Activated CD4-positive, alpha-beta memory T cell treated with anti-CD3 and anti-CD28 coated beads for 36 hours (primary cell): ENCODE data around the gene IFNA17. TPM values are rescaled to one million over a fixed set of nuclear protein-coding genes. Genes with fewer than 3 reads are reported as not detected.
A peak's percentile ranks its signal among the peaks of the same experiment; 100 is the strongest.

Source experiments
- CTCF ChIA-PET: fragments of 350-600 bp; sonication (Branson Sonifier 250); formaldehyde crosslinking; loops from one replicate; lab custom pipeline; 2021; ENCODE audit warnings: antibody characterized with exemption, inconsistent platforms; lab: Charles Lee
- POLR2A ChIA-PET: fragments of 350-600 bp; sonication (Branson Sonifier 250); formaldehyde crosslinking; loops from one replicate; lab custom pipeline; 2021; ENCODE audit warnings: antibody characterized with exemption; lab: Charles Lee
- DNase-seq: peaks from one replicate; pipeline ENCODE4 v3.0.0-alpha.2; 2020
- H3K27ac Mint-ChIP-seq: one replicate; pipeline ENCODE4 v1.8.0; 2021; ENCODE audit warnings: mixed read lengths
- H3K27me3 Mint-ChIP-seq: one replicate; pipeline ENCODE4 v1.8.0; 2021; ENCODE audit warnings: mixed read lengths
- H3K36me3 Mint-ChIP-seq: one replicate; pipeline ENCODE4 v1.8.0; 2021; ENCODE audit warnings: mixed read lengths
- H3K4me1 Mint-ChIP-seq: one replicate; pipeline ENCODE4 v1.8.0; 2021; ENCODE audit warnings: low read depth, mixed read lengths
- H3K4me3 Mint-ChIP-seq: one replicate; pipeline ENCODE4 v1.8.0; 2021; ENCODE audit warnings: mild to moderate bottlenecking, mixed read lengths
- H3K9me3 Mint-ChIP-seq: one replicate; pipeline ENCODE4 v1.8.0; 2021; ENCODE audit warnings: mixed read lengths
- intact Hi-C: fragments of 100-400 bp; cut with micrococcal nuclease; formaldehyde crosslinking; loops from one replicate; pipeline ENCODE4 v1.15.1; 2023
- total RNA-seq, 2 experiments: library from RNA; stranded (reverse); gene quantifications; one replicate each; pipeline ENCODE4 v1.2.3, GENCODE V29; 2021

The IFNA17 gene
- not detected for total RNA-seq

DNA sequence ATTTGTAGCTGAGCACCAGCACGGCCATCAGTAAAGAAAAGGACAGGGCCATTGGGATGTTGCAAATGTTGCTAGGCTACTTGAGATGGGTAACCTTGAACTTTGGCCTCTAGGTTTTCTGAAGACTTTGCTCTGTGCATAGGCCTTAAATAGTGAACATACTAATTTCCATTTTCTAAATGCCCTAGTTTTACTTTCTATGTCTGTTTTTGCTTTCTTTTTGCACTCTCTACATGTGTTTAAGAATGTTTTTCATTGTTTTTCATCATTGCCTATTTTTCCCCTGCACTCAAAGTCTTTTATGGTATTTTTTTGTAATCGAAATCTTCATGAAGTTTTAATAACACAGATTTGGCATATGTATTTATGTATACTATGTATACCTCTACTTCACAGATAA, at the start of gene IFNA17:
IFNA17 (minus strand) TSS at position 101 of the 400 bp plus-strand sequence; CDS start at position 52, 49 bp downstream.
- intact Hi-C loops, result no loop called here
- Mint-ChIP-seq H3K27ac (no peak within 1 kb of the TSS), H3K4me3 (no peak within 1 kb of the TSS), H3K9me3 (no peaks in the 10 kb centered on the region), H3K36me3 (no peaks in the 10 kb centered on the region), H3K4me1 (no peaks in the 10 kb centered on the region), H3K27me3 (peaks cover 2% of the 10 kb centered on the region)
- no peak for DNase-seq
- ChIA-PET CTCF (no interaction called here), POLR2A (no interaction called here)

DNA sequence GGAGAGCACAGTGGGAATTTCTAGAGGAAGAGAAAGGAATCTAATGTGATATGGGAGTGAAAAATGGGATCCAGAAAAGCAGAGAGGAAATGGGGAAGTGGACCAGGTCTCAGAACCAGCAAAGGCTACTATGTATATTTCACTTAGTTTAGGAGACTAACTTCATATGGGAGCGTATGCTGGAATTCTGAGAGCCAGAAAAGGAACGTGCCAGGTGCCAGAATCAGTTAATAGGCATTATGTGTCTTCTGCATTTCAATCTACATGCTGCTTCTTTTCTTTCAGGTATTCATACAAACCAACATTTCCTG, 40.3 kb upstream of the IFNA17 start:
- no peak overlapping the region for H3K4me3 Mint-ChIP-seq
- DNase-seq, result no peak
- peaks cover 3% of the 10 kb centered on the region for H3K9me3 Mint-ChIP-seq
- peaks cover 12% of the 10 kb centered on the region for H3K27me3 Mint-ChIP-seq
- ChIA-PET CTCF (no interaction called here), POLR2A (no interaction called here)
- H3K27ac Mint-ChIP-seq, result no peak overlapping the region
- intact Hi-C loops, result no loop called here
- H3K36me3 Mint-ChIP-seq, result no peaks in the 10 kb centered on the region
- no peaks in the 10 kb centered on the region for H3K4me1 Mint-ChIP-seq

DNA sequence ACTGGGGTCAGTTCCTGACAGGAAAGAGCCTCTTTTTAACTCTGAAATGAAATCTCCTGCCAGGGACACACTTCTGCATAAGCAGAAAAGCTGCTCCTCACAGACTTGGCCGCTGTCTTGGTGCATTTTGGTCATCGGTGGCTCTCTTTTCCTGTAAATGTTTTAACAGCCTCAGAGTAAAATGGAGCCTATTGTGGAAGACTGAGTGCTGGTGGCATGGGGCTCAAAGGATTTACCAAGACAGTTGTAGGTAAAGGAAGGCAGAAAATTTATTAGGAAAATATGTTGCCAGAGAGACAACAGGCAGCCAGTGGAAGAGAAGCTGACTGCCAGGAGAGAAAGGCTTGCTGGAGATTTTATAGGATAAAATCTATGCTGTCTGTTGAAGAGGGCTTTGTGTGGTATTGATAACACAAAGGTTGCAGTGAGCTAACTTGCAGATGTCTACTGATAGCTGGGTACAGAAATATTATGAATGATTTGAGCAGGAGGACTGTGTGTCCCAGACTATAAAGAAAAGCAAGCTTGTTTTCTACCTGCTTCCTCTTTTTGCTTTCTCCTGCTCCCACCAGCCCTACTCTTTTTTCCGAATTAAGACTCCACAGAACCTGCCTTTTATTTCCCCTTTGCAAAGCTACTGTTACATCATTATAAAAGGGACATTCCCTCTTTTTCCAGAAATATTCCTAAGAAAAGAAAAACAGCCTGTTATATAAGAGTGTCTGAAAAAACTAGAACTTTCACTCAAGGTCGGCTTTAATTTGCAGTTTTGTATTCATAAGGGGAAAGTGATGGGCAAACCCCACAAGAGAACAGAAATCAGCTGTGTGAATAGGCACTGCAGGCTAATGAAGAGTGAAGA, 39.7 kb upstream of the IFNA17 start:
- CTCF ChIA-PET, result interaction anchor here (0.9 kb wide), 1 partner anchor 15 kb away, joined by 3 read pairs; no protein-coding TSS in a partner anchor
- Mint-ChIP-seq H3K9me3 (peaks cover 3% of the 10 kb centered on the region), H3K27me3 (peaks cover 12% of the 10 kb centered on the region), H3K36me3 (no peaks in the 10 kb centered on the region), H3K4me1 (no peaks in the 10 kb centered on the region), H3K27ac (no peak overlapping the region), H3K4me3 (no peak overlapping the region)
- intact Hi-C loops, result no loop called here
- POLR2A ChIA-PET, result no interaction called here
- no peak for DNase-seq

DNA sequence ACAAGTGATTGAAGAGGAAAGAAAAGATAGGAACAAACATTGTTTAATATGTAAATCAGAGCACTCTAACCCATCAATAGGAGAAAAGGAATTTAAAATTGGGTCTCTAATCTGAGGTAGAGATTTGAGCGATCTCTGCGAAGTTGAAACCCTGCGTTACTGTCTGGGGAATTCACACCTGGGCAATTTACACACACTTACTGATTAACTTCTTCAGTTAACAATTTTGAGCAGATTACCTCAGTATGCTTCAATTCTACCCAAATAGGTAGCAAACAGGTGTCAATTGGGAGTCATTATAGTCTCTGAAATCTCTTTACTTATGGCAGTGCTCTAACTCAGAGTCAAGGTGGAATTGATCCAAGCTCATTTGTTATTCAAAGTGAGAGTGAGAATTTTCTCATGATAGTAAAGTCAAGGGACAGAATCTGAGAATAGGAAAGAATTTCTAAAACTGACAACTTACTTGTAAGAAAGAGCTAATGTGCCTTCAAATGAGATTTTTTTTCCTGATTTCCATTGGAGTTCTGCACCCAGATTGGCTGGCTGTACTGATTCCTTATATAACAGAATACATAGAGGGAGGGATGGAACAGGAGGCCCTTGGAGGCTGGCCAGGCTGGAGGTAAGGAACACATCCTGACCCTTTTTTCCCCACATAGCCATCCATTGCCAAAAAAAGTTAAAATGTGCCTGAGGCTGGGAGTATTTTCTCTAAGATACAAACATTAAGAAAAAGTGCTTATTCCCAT, 38.9 kb upstream of the IFNA17 start:
- peaks cover 10% of the 10 kb centered on the region for H3K27me3 Mint-ChIP-seq
- H3K9me3 Mint-ChIP-seq, result peaks cover 3% of the 10 kb centered on the region
- intact Hi-C loops, result no loop called here
- no peak overlapping the region for H3K27ac Mint-ChIP-seq
- POLR2A ChIA-PET, result no interaction called here
- H3K4me3 Mint-ChIP-seq, result no peak overlapping the region
- H3K36me3 Mint-ChIP-seq, result no peaks in the 10 kb centered on the region
- no peaks in the 10 kb centered on the region for H3K4me1 Mint-ChIP-seq
- no peak for DNase-seq
- CTCF ChIA-PET, result interaction anchor here (0.9 kb wide), 1 partner anchor 14 kb away, joined by 3 read pairs; no protein-coding TSS in a partner anchor

DNA sequence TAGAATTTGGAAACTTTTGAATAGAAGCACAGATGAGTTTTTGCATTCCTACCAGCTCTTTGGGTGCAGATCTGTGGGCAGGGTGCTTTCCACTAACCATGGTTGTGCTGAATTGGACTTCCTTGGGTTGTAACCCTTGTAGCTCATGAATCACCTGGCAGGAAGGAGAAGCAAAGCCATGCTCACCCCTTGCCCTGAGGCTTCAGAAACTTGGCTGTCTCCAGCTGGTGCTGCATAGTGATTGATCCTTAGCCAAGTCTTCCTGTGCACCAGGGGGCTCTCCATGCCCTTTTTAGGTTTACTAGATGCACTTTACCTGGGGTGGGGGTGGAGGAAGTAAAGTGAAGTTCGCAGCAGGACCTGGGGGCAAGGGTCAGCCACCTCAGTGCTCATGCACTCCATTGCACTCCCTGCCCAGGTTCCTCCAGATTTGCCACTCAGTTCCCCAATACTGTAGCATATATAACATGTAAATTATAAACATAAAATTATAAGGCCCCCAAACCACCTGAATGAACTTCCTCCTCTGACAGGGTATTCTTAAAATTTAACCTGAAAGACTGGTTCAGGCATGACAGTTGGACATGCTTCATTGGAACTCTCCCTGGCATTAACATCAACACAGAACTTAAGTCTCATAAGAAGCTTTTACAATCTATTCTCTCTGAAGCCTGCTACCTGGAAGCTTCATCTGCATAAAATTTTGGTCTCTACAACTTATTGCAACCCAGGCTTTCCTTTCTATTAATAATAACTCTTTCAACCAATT, 37.6 kb upstream of the IFNA17 start:
- Mint-ChIP-seq H3K4me3 (no peak overlapping the region), H3K27ac (no peak overlapping the region)

DNA sequence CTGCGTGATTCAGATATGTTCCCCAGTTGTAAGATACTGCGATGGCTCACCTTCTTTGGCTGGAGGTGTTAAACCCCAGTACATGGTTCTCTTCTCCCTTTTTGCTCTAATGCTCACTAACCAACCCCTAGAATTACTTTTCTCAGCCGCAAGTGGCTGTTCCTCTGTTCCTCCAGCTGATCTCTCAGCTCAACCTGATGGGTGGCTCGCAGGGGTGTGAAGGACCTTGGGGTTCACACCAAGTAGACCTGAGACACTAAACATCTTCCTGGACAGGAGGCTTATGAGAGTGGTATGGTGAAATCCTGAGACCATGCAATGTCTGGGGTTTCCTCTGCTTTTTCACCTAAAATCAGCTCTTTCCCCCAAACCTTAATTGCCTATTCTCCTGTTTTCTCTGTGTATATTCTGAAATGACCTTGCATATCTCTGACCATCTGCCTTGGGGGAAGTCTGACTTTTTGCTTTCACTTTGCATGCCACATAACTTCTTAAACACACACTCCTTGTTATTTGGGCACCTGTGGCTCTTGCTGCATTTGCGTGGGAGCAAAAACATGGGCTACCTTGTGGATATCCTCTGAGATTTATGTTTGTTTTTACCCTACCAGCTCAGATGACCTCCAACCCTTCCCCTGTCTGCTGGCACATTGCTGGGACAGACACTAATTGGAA, 27.7 kb upstream of the IFNA17 start:
- CTCF ChIA-PET, result no interaction called here
- no peaks in the 10 kb centered on the region for H3K9me3 Mint-ChIP-seq
- no peak overlapping the region for H3K4me3 Mint-ChIP-seq
- H3K27me3 Mint-ChIP-seq, result peaks cover 2% of the 10 kb centered on the region
- no peaks in the 10 kb centered on the region for H3K36me3 Mint-ChIP-seq
- peaks cover 4% of the 10 kb centered on the region for H3K4me1 Mint-ChIP-seq
- intact Hi-C loops, result no loop called here
- H3K27ac Mint-ChIP-seq, result no peak overlapping the region
- DNase-seq, result no peak
- POLR2A ChIA-PET, result no interaction called here

More for the DNA sequence above, 37.6 kb upstream of the IFNA17 start:
- ChIA-PET POLR2A (no interaction called here), CTCF (interaction anchor here (0.9 to 3.0 kb wide), 2 partner anchors 14 to 82 kb away, joined by 3 to 15 read pairs; no protein-coding TSS in a partner anchor)
- H3K36me3 Mint-ChIP-seq, result no peaks in the 10 kb centered on the region
- no peaks in the 10 kb centered on the region for H3K4me1 Mint-ChIP-seq
- DNase-seq, result no peak
- intact Hi-C loops, result no loop called here
- H3K9me3 Mint-ChIP-seq, result peaks cover 3% of the 10 kb centered on the region
- peaks cover 7% of the 10 kb centered on the region for H3K27me3 Mint-ChIP-seq

DNA sequence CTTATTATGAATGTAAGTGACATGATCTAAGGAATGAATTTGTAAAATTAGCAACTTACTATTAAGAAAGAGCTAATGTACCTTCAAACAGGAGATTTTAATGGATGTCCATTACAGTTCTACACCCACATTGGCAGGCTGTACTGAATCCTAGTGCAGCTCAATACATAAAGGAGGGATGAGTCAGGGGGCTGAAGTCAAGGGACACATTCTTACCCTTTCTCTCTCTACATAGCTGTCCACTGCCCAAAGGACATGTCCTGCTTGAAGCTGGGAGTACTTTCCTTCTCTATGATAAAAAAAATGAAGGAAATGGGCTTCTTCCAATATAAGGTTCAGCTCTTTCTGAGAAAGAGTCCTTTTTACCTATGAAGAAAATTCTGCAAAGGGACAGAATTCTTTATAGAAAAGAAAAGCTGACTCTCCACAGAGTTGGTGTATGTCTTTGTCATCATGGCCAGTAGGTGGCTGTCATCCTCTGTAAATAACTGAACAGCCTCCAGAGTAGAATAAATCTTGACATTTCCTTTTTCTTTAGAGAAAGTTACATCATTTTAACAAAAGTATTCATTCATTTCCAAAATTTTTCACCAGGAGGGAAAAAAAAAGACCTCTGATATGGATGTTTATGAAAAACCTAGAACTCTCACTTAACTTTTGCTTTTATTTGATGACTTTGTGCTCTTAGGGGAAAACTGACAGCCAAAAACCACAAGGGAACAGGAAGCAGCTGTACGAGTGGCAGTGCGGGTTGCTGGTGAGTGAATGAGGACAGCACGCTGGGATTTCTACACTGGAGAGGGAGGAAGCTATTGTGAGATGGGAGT, 24.9 kb upstream of the IFNA17 start:
- Mint-ChIP-seq H3K9me3 (no peaks in the 10 kb centered on the region), H3K4me3 (no peak overlapping the region), H3K36me3 (no peaks in the 10 kb centered on the region), H3K27ac (no peak overlapping the region), H3K27me3 (peaks cover 10% of the 10 kb centered on the region), H3K4me1 (peaks cover 4% of the 10 kb centered on the region)
- ChIA-PET CTCF (interaction anchor here (0.5 to 3.6 kb wide), 25 partner anchors 8 to 756 kb away, joined by 3 to 17 read pairs (median 4); partner anchors contain the start of gene CDKN2B), POLR2A (no interaction called here)
- intact Hi-C loops, result loop anchor here (5.0 kb wide), 1 partner anchor 214 kb away; no protein-coding TSS in a partner anchor
- DNase-seq, result peak; percentile 31

DNA sequence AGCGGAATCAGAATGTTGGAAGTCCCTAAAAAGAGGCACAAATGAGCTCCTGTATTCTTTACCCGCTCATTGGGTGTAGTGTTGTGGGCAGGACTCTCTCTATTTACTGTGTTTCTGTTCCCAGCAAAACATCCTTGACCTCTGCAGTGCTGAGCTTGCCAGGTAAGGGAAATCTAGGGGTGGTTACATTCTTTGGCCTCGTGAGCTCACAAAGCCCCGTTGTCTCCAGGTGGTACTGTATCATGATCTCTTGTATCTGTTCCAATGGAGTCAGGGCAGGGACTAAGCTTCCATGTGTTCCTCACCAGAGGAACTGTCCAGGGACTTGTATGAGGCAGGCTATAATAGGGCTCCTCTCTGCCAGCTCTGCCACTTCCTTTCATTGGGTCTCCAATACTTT, 23.6 kb upstream of the IFNA17 start:
- CTCF ChIA-PET, result interaction anchor here (0.6 to 3.6 kb wide), 13 partner anchors 9 to 539 kb away, joined by 3 to 17 read pairs (median 6); partner anchors contain the start of gene IFNA8
- no peaks in the 10 kb centered on the region for H3K9me3 Mint-ChIP-seq

DNA sequence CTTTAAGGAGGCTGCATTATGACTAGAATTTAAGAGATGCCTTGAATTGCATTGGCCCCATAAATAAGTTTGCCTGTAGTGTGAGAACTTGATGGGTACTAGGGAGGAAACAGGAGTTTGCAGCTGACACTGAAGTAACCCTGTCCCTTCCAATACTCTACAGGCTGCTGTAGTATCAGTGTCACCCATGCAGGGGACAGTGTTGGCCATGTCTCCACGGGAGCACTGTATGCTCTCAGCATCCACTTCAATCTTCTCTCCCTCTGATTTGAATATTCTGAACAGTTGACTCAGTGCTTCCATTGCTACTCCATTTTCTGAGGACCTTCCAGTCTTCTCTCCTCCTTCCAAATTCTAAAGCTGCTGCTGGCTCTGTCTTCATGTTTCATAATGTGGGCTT, 23.2 kb upstream of the IFNA17 start:
- no peaks in the 10 kb centered on the region for H3K9me3 Mint-ChIP-seq
- H3K27me3 Mint-ChIP-seq, result peaks cover 10% of the 10 kb centered on the region
- CTCF ChIA-PET, result interaction anchor here (1.6 to 3.6 kb wide), 4 partner anchors 13 to 204 kb away, joined by 4 to 17 read pairs (median 14); no protein-coding TSS in a partner anchor
- H3K27ac Mint-ChIP-seq, result no peak overlapping the region
- H3K4me1 Mint-ChIP-seq, result peaks cover 4% of the 10 kb centered on the region
- no peak overlapping the region for H3K4me3 Mint-ChIP-seq
- POLR2A ChIA-PET, result no interaction called here
- no peak for DNase-seq
- intact Hi-C loops, result loop anchor here (5.0 kb wide), 1 partner anchor 216 kb away; no protein-coding TSS in a partner anchor
- H3K36me3 Mint-ChIP-seq, result no peaks in the 10 kb centered on the region

More for the DNA sequence above, 23.6 kb upstream of the IFNA17 start:
- POLR2A ChIA-PET, result no interaction called here
- Mint-ChIP-seq H3K4me1 (peaks cover 4% of the 10 kb centered on the region), H3K4me3 (no peak overlapping the region), H3K36me3 (no peaks in the 10 kb centered on the region), H3K27me3 (peaks cover 10% of the 10 kb centered on the region), H3K27ac (no peak overlapping the region)
- no peak for DNase-seq
- intact Hi-C loops, result loop anchor here (5.0 kb wide), 1 partner anchor 216 kb away; no protein-coding TSS in a partner anchor

DNA sequence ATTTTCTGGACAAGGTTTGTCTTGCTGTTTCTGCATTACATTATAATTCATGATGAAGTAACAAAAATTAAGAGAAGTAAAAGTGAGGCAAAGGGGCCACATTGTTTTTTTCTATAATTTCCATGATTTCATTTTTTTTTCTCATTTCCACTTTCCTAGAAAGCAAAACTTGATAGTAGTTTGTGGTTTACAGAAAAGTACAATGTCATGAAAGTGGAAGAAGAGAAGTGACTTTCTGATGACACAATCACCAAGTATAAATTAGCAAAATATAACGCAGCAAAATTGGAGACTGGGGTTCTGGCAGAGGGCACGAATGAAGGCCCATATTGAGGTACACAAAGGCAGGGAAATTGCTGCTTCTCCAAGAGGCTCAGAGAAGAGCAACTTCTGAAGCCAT, 16.8 kb upstream of the IFNA17 start:
- H3K4me3 Mint-ChIP-seq, result no peak overlapping the region
- no peak for DNase-seq
- CTCF ChIA-PET, result interaction anchor here (0.9 to 1.2 kb wide), 2 partner anchors 9 to 151 kb away, joined by 3 to 4 read pairs; no protein-coding TSS in a partner anchor
- no peak overlapping the region for H3K27ac Mint-ChIP-seq
- H3K4me1 Mint-ChIP-seq, result no peaks in the 10 kb centered on the region
- POLR2A ChIA-PET, result no interaction called here
- H3K36me3 Mint-ChIP-seq, result no peaks in the 10 kb centered on the region
- intact Hi-C loops, result no loop called here
- peaks cover 16% of the 10 kb centered on the region for H3K27me3 Mint-ChIP-seq
- no peaks in the 10 kb centered on the region for H3K9me3 Mint-ChIP-seq
